ENCODE measurements around the gene GABRD. TPM values are rescaled to one million over a fixed set of nuclear protein-coding genes. Genes with fewer than 3 reads are reported as not detected.

The GABRD gene
- total RNA-seq, 1 donor from 2014 or later, result not detected

DNA sequence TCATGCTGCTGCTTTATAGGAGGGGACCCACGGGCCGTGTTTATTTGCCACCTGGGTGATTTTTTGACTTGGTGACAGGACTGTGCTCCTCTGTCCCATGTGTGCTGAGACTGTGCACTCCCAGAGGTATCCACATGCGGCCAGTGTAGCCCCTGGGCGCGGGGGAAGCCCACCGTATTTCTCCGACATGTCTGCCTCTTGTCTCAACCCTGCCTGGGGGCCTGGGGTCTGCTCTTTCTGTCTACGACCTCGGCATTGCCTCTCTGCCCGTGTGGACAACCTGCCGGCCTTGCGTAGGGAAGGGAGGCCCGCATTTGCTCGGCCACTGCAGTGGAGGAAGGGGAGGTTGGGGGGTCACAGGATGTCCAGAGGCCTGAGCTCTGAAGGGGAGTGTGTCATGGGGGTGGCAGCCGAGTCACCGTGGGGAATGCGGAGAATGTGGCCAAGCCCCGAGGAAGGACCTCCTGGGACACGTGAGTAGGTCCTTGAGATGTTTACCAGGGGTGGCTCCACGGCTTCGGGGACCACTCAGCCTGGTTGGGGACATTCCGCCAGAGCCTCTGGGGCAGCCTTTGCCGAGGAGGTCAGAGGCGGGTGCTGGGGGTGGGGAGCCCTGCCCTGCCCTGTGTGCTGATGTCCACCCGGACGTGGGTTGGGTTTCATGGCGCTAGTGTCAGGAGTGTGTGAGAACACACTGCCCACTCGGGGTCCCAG lies 42.1 kb downstream of the GABRD start:
- H3K36me3 ChIP-seq, result no peaks in the 10 kb centered on the region
- intact Hi-C loops (cut with DNase I), result no loop called here
- H3K4me3 ChIP-seq, result no peak overlapping the region
- H3K4me1 ChIP-seq, result no peaks in the 10 kb centered on the region
- H3K27ac ChIP-seq, result no peak overlapping the region
- H3K27me3 ChIP-seq, result no peaks in the 10 kb centered on the region
- TF ChIP-seq POLR2AphosphoS5 (IDR thresholded peaks at IDR 0.05; ENCODE audit: insufficient read depth in 1 of 2, low read depth in 1 of 2) (no peak), CTCF (IDR thresholded peaks at IDR 0.05) (no peak), POLR2A (IDR thresholded peaks at IDR 0.05) (no peak)
- DNase-seq (ENCODE audit: extremely low spot score in 2 of 2), result no peak
- no peaks in the 10 kb centered on the region for H3K9me3 ChIP-seq

DNA sequence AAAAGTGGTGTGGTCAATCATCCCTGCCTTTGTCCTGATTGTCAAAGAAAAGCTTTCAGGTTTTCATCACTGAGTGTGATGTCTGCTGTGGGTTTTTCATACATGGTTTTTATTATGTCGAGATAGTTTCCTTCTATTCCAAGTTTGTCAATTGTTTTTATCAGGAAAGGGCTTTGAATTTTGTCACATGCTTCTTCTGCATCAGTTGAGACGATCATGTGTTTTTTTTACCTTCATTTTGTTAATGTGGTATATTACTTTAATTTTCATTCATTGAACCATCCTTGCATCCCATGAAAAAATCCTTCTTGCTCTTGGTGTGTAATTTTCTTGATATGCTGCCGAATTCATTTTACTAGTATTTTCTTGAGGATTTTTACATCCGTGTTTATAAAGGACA lies 46.6 kb downstream of the GABRD start:
- H3K4me1 ChIP-seq, result no peaks in the 10 kb centered on the region
- no peak for DNase-seq (ENCODE audit: extremely low spot score in 2 of 2)
- no peaks in the 10 kb centered on the region for H3K9me3 ChIP-seq
- H3K4me3 ChIP-seq, result no peak overlapping the region
- no peak for TF ChIP-seq CTCF (IDR thresholded peaks at IDR 0.05)
- no peak for TF ChIP-seq POLR2AphosphoS5 (IDR thresholded peaks at IDR 0.05; ENCODE audit: insufficient read depth in 1 of 2, low read depth in 1 of 2)
- no peak for TF ChIP-seq POLR2A (IDR thresholded peaks at IDR 0.05)
- no peak overlapping the region for H3K27ac ChIP-seq
- intact Hi-C loops (cut with DNase I), result no loop called here
- no peaks in the 10 kb centered on the region for H3K27me3 ChIP-seq
- H3K36me3 ChIP-seq, result no peaks in the 10 kb centered on the region

DNA sequence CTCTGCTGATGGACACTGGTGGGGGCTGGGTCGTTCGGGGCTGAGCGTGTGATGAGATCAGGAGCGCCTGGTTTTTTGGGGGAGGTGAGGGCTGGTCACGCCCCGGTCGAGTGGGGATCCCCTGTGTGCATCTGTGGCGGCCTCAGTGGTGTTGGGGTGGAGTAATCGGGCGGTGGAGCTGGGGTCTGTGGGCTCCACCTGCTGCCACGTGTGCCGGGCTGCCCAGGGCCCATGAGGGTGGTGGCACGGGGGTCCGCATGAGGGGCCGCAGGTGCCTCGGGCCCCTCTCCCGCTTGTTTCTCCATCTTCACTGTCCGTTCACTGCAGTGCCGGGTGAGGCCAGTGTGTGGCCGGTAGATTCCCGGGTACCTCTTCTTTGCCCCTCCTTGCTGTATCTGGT lies 48.2 kb downstream of the GABRD start:
- Histone ChIP-seq H3K4me3 (no peak overlapping the region), H3K4me1 (no peaks in the 10 kb centered on the region), H3K27ac (no peak overlapping the region), H3K9me3 (no peaks in the 10 kb centered on the region), H3K27me3 (no peaks in the 10 kb centered on the region), H3K36me3 (no peaks in the 10 kb centered on the region)
- TF ChIP-seq CTCF (IDR thresholded peaks at IDR 0.05) (no peak), POLR2AphosphoS5 (IDR thresholded peaks at IDR 0.05; ENCODE audit: insufficient read depth in 1 of 2, low read depth in 1 of 2) (no peak), POLR2A (IDR thresholded peaks at IDR 0.05) (no peak)
- no peak for DNase-seq (ENCODE audit: extremely low spot score in 2 of 2)
- intact Hi-C loops (cut with DNase I), result no loop called here

- no peak overlapping the region for H3K4me3 ChIP-seq
- intact Hi-C loops (cut with DNase I), result no loop called here
- no peak for DNase-seq (ENCODE audit: extremely low spot score in 2 of 2)
- H3K27me3 ChIP-seq, result no peaks in the 10 kb centered on the region
- no peaks in the 10 kb centered on the region for H3K9me3 ChIP-seq
- no peaks in the 10 kb centered on the region for H3K36me3 ChIP-seq
- H3K27ac ChIP-seq, result no peak overlapping the region
- TF ChIP-seq POLR2A (IDR thresholded peaks at IDR 0.05), result no peak
- TF ChIP-seq POLR2AphosphoS5 (IDR thresholded peaks at IDR 0.05; ENCODE audit: insufficient read depth in 1 of 2, low read depth in 1 of 2), result no peak
- no peak for TF ChIP-seq CTCF (IDR thresholded peaks at IDR 0.05)
- H3K4me1 ChIP-seq, result no peaks in the 10 kb centered on the region
Observed at GRCh38 chr1:2067981-2068380, 48.8 kb downstream of the GABRD start.

DNA sequence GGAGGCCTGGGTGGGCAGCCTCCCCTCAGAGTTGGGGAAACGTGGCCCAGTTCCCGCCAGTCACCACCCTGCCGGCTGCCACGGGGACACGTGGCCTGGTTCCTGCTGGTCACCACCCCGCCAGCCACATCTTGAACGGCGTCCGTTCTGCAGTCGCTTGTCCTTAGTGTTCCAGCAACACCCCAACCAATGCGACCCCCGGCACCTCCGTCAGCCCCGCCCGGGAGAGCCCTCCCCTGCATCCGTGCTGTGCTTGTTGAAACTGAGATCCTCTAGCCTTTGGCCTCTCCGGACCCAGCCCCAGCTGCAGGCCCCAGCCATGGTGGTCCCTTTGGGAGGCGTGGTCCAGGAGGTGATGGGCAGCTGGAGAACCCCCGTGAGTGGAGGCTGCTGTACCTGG lies 49.8 kb downstream of the GABRD start:
- no peak overlapping the region for H3K4me3 ChIP-seq
- H3K36me3 ChIP-seq, result no peaks in the 10 kb centered on the region
- DNase-seq (ENCODE audit: extremely low spot score in 2 of 2), result no peak
- intact Hi-C loops (cut with DNase I), result no loop called here
- H3K27me3 ChIP-seq, result no peaks in the 10 kb centered on the region
- H3K9me3 ChIP-seq, result no peaks in the 10 kb centered on the region
- H3K27ac ChIP-seq, result no peak overlapping the region
- TF ChIP-seq POLR2AphosphoS5 (IDR thresholded peaks at IDR 0.05; ENCODE audit: insufficient read depth in 1 of 2, low read depth in 1 of 2) (no peak), CTCF (IDR thresholded peaks at IDR 0.05) (no peak), POLR2A (IDR thresholded peaks at IDR 0.05) (no peak)
- H3K4me1 ChIP-seq, result peaks cover 5% of the 10 kb centered on the region

All from vagina (tissue), 2 donors.